Measurements from ENCODE around the gene CCDC120.

Gene CCDC120

GRCh38 chrX:49077941-49078340 lies 19.1 kb downstream of the CCDC120 start:
- Histone ChIP-seq H3K9ac (ENCODE audit: low read depth, low read length) (no peak overlapping the region), H3K27me3 (ENCODE audit: control insufficient read depth, insufficient read depth, low read length) (no peaks in the 10 kb centered on the region), H3K4me3 (ENCODE audit: low read length) (no peak overlapping the region), H3K4me2 (ENCODE audit: low read length) (no peak overlapping the region), H3K4me1 (ENCODE audit: control insufficient read depth, insufficient read depth, low read length) (peaks cover 7% of the 10 kb centered on the region), H3K9me3 (replicated peaks; ENCODE audit: low read length) (no peaks in the 10 kb centered on the region), H3K36me3 (ENCODE audit: insufficient read depth, low read length) (peaks cover 7% of the 10 kb centered on the region)

- peak within 1 kb of the TSS; percentile 89 for H3K4me3 ChIP-seq (ENCODE audit: low read length)
- H3K4me2 ChIP-seq (ENCODE audit: low read length) = peak within 1 kb of the TSS; percentile 78
- H3K9me3 ChIP-seq (replicated peaks; ENCODE audit: low read length) = no peaks in the 10 kb centered on the region
- peak within 1 kb of the TSS; percentile 95 for H3K9ac ChIP-seq (ENCODE audit: low read depth, low read length)
- H3K36me3 ChIP-seq (ENCODE audit: insufficient read depth, low read length) = peaks cover 5% of the 10 kb centered on the region
- peaks cover 7% of the 10 kb centered on the region for H3K4me1 ChIP-seq (ENCODE audit: control insufficient read depth, insufficient read depth, low read length)
- H3K27me3 ChIP-seq (ENCODE audit: control insufficient read depth, insufficient read depth, low read length) = no peaks in the 10 kb centered on the region
These were observed 21.0 kb downstream of the CCDC120 start, which contains the start of gene WDR45 for GRCh38 chrX:49079489-49080428. WDR45 (minus strand) TSS chrX:49079887; CDS start chrX:49078095, 1,792 bp downstream.

GRCh38 chrX:49082271-49082871 lies 23.6 kb downstream of the CCDC120 start:
- peaks cover 7% of the 10 kb centered on the region for H3K4me1 ChIP-seq (ENCODE audit: control insufficient read depth, insufficient read depth, low read length)
- H3K9ac ChIP-seq (ENCODE audit: low read depth, low read length) = no peak overlapping the region
- H3K27me3 ChIP-seq (ENCODE audit: control insufficient read depth, insufficient read depth, low read length) = no peaks in the 10 kb centered on the region
- H3K4me3 ChIP-seq (ENCODE audit: low read length) = no peak overlapping the region
- no peaks in the 10 kb centered on the region for H3K9me3 ChIP-seq (replicated peaks; ENCODE audit: low read length)
- H3K36me3 ChIP-seq (ENCODE audit: insufficient read depth, low read length) = no peaks in the 10 kb centered on the region
- no peak overlapping the region for H3K4me2 ChIP-seq (ENCODE audit: low read length)

- no peak overlapping the region for H3K4me3 ChIP-seq (ENCODE audit: low read length)
- no peaks in the 10 kb centered on the region for H3K9me3 ChIP-seq (replicated peaks; ENCODE audit: low read length)
- no peaks in the 10 kb centered on the region for H3K27me3 ChIP-seq (ENCODE audit: control insufficient read depth, insufficient read depth, low read length)
- H3K9ac ChIP-seq (ENCODE audit: low read depth, low read length) = no peak overlapping the region
- H3K4me2 ChIP-seq (ENCODE audit: low read length) = no peak overlapping the region
- no peaks in the 10 kb centered on the region for H3K36me3 ChIP-seq (ENCODE audit: insufficient read depth, low read length)
- no peaks in the 10 kb centered on the region for H3K4me1 ChIP-seq (ENCODE audit: control insufficient read depth, insufficient read depth, low read length)
These were observed 30.8 kb downstream of the CCDC120 start for GRCh38 chrX:49089553-49089952.

- no peaks in the 10 kb centered on the region for H3K9me3 ChIP-seq (replicated peaks; ENCODE audit: low read length)
- no peak overlapping the region for H3K4me2 ChIP-seq (ENCODE audit: low read length)
- H3K4me3 ChIP-seq (ENCODE audit: low read length) = no peak overlapping the region
- H3K4me1 ChIP-seq (ENCODE audit: control insufficient read depth, insufficient read depth, low read length) = peaks cover under 1% of the 10 kb centered on the region
- no peaks in the 10 kb centered on the region for H3K36me3 ChIP-seq (ENCODE audit: insufficient read depth, low read length)
- no peak overlapping the region for H3K9ac ChIP-seq (ENCODE audit: low read depth, low read length)
- no peaks in the 10 kb centered on the region for H3K27me3 ChIP-seq (ENCODE audit: control insufficient read depth, insufficient read depth, low read length)
These were observed 37.6 kb downstream of the CCDC120 start for GRCh38 chrX:49096419-49096818.

- Histone ChIP-seq H3K9ac (ENCODE audit: low read depth, low read length) (peak overlapping the region; percentile 70), H3K4me3 (ENCODE audit: low read length) (peak overlapping the region; percentile 81), H3K4me1 (ENCODE audit: control insufficient read depth, insufficient read depth, low read length) (peaks cover 3% of the 10 kb centered on the region), H3K4me2 (ENCODE audit: low read length) (peak overlapping the region; percentile 98), H3K36me3 (ENCODE audit: insufficient read depth, low read length) (no peaks in the 10 kb centered on the region), H3K9me3 (replicated peaks; ENCODE audit: low read length) (no peaks in the 10 kb centered on the region), H3K27me3 (ENCODE audit: control insufficient read depth, insufficient read depth, low read length) (no peaks in the 10 kb centered on the region)
These were observed 42.2 kb downstream of the CCDC120 start for GRCh38 chrX:49100704-49101628.

- no peaks in the 10 kb centered on the region for H3K27me3 ChIP-seq (ENCODE audit: control insufficient read depth, insufficient read depth, low read length)
- peaks cover 3% of the 10 kb centered on the region for H3K4me1 ChIP-seq (ENCODE audit: control insufficient read depth, insufficient read depth, low read length)
- H3K9me3 ChIP-seq (replicated peaks; ENCODE audit: low read length) = no peaks in the 10 kb centered on the region
- H3K4me2 ChIP-seq (ENCODE audit: low read length) = peak overlapping the region; percentile 83
- H3K9ac ChIP-seq (ENCODE audit: low read depth, low read length) = peak overlapping the region; percentile 65
- H3K36me3 ChIP-seq (ENCODE audit: insufficient read depth, low read length) = no peaks in the 10 kb centered on the region
- peak overlapping the region; percentile 73 for H3K4me3 ChIP-seq (ENCODE audit: low read length)
These were observed 42.8 kb downstream of the CCDC120 start for GRCh38 chrX:49101629-49101984.

- no peaks in the 10 kb centered on the region for H3K27me3 ChIP-seq (ENCODE audit: control insufficient read depth, insufficient read depth, low read length)
- no peak overlapping the region for H3K4me2 ChIP-seq (ENCODE audit: low read length)
- peaks cover 3% of the 10 kb centered on the region for H3K4me1 ChIP-seq (ENCODE audit: control insufficient read depth, insufficient read depth, low read length)
- no peak overlapping the region for H3K4me3 ChIP-seq (ENCODE audit: low read length)
- H3K9me3 ChIP-seq (replicated peaks; ENCODE audit: low read length) = no peaks in the 10 kb centered on the region
- no peaks in the 10 kb centered on the region for H3K36me3 ChIP-seq (ENCODE audit: insufficient read depth, low read length)
- no peak overlapping the region for H3K9ac ChIP-seq (ENCODE audit: low read depth, low read length)
These were observed 43.4 kb downstream of the CCDC120 start for GRCh38 chrX:49102190-49102589.

- Histone ChIP-seq H3K9ac (ENCODE audit: low read depth, low read length) (no peak overlapping the region), H3K4me1 (ENCODE audit: control insufficient read depth, insufficient read depth, low read length) (peaks cover 3% of the 10 kb centered on the region), H3K9me3 (replicated peaks; ENCODE audit: low read length) (no peaks in the 10 kb centered on the region), H3K4me3 (ENCODE audit: low read length) (no peak overlapping the region), H3K36me3 (ENCODE audit: insufficient read depth, low read length) (no peaks in the 10 kb centered on the region), H3K4me2 (ENCODE audit: low read length) (no peak overlapping the region), H3K27me3 (ENCODE audit: control insufficient read depth, insufficient read depth, low read length) (no peaks in the 10 kb centered on the region)
These were observed 44.8 kb downstream of the CCDC120 start for GRCh38 chrX:49103637-49104036.

- Histone ChIP-seq H3K9me3 (replicated peaks; ENCODE audit: low read length) (no peaks in the 10 kb centered on the region), H3K36me3 (ENCODE audit: insufficient read depth, low read length) (peaks cover 5% of the 10 kb centered on the region), H3K4me2 (ENCODE audit: low read length) (no peak overlapping the region), H3K27me3 (ENCODE audit: control insufficient read depth, insufficient read depth, low read length) (no peaks in the 10 kb centered on the region), H3K9ac (ENCODE audit: low read depth, low read length) (no peak overlapping the region), H3K4me3 (ENCODE audit: low read length) (no peak overlapping the region), H3K4me1 (ENCODE audit: control insufficient read depth, insufficient read depth, low read length) (peaks cover 3% of the 10 kb centered on the region)
These were observed 47.5 kb downstream of the CCDC120 start for GRCh38 chrX:49106296-49106695.

GRCh38 chrX:49106930-49107329 lies 48.1 kb downstream of the CCDC120 start:
- Histone ChIP-seq H3K9me3 (replicated peaks; ENCODE audit: low read length) (no peaks in the 10 kb centered on the region), H3K4me2 (ENCODE audit: low read length) (no peak overlapping the region), H3K9ac (ENCODE audit: low read depth, low read length) (no peak overlapping the region), H3K27me3 (ENCODE audit: control insufficient read depth, insufficient read depth, low read length) (no peaks in the 10 kb centered on the region), H3K4me1 (ENCODE audit: control insufficient read depth, insufficient read depth, low read length) (no peaks in the 10 kb centered on the region), H3K36me3 (ENCODE audit: insufficient read depth, low read length) (peaks cover 7% of the 10 kb centered on the region), H3K4me3 (ENCODE audit: low read length) (no peak overlapping the region)
